ENCODE measurements around the gene MTHFD2L. TPM values are rescaled to one million over a fixed set of nuclear protein-coding genes. Genes with fewer than 3 reads are reported as not detected.

The MTHFD2L gene
- total RNA-seq, 1 experiment from 2014 or later, result 4.4 TPM

GRCh38 chr4:74305000-74305399 lies 147.1 kb downstream of the MTHFD2L start:
- DNase-seq (ENCODE audit: low read depth), result no peak

GRCh38 chr4:74307170-74307569 lies 149.3 kb downstream of the MTHFD2L start:
- no peak for DNase-seq (ENCODE audit: low read depth)

- no peak for DNase-seq (ENCODE audit: low read depth)
These were observed 150.3 kb downstream of the MTHFD2L start, which contains the start of gene EPGN for GRCh38 chr4:74308215-74308614. TSS of gene EPGN (plus strand) at chr4:74308470. CDS start at chr4:74308534, 64 bp downstream.

GRCh38 chr4:74309223-74309622 lies 151.3 kb downstream of the MTHFD2L start:
- DNase-seq (ENCODE audit: low read depth), result no peak

GRCh38 chr4:74311696-74312313 lies 153.9 kb downstream of the MTHFD2L start:
- peak; percentile 68 for DNase-seq (ENCODE audit: low read depth)

GRCh38 chr4:74314329-74314728 lies 156.4 kb downstream of the MTHFD2L start:
- no peak for DNase-seq (ENCODE audit: low read depth)

- DNase-seq (ENCODE audit: low read depth), result no peak
These were observed 157.0 kb downstream of the MTHFD2L start for GRCh38 chr4:74314944-74315343.

GRCh38 chr4:74315376-74315775 lies 157.5 kb downstream of the MTHFD2L start:
- no peak for DNase-seq (ENCODE audit: low read depth)

GRCh38 chr4:74316397-74316796 lies 158.5 kb downstream of the MTHFD2L start:
- DNase-seq (ENCODE audit: low read depth), result no peak

GRCh38 chr4:74317616-74318246 lies 159.8 kb downstream of the MTHFD2L start:
- DNase-seq (ENCODE audit: low read depth), result no peak

GRCh38 chr4:74318276-74318675 lies 160.4 kb downstream of the MTHFD2L start:
- no peak for DNase-seq (ENCODE audit: low read depth)

GRCh38 chr4:74319470-74319869 lies 161.6 kb downstream of the MTHFD2L start:
- DNase-seq (ENCODE audit: low read depth), result no peak

- DNase-seq (ENCODE audit: low read depth), result peak; percentile 76
These were observed 162.7 kb downstream of the MTHFD2L start for GRCh38 chr4:74320559-74321118.

- no peak for DNase-seq (ENCODE audit: low read depth)
These were observed 164.4 kb downstream of the MTHFD2L start for GRCh38 chr4:74322301-74322700.

- DNase-seq (ENCODE audit: low read depth), result no peak
These were observed 165.7 kb downstream of the MTHFD2L start for GRCh38 chr4:74323663-74324062.

GRCh38 chr4:74324262-74324661 lies 166.3 kb downstream of the MTHFD2L start:
- DNase-seq (ENCODE audit: low read depth), result no peak

GRCh38 chr4:74325886-74326285 lies 168.0 kb downstream of the MTHFD2L start:
- DNase-seq (ENCODE audit: low read depth), result no peak

- DNase-seq (ENCODE audit: low read depth), result peak; percentile 31
These were observed 169.8 kb downstream of the MTHFD2L start for GRCh38 chr4:74327762-74328161.

- DNase-seq (ENCODE audit: low read depth), result peak; percentile 60
These were observed 170.6 kb downstream of the MTHFD2L start for GRCh38 chr4:74328501-74328900.

GRCh38 chr4:74329307-74329706 lies 171.4 kb downstream of the MTHFD2L start:
- DNase-seq (ENCODE audit: low read depth), result no peak

GRCh38 chr4:74330295-74330750 lies 172.4 kb downstream of the MTHFD2L start:
- DNase-seq (ENCODE audit: low read depth), result peak; percentile 15

- DNase-seq (ENCODE audit: low read depth), result no peak
These were observed 173.3 kb downstream of the MTHFD2L start for GRCh38 chr4:74331252-74331651.

- no peak for DNase-seq (ENCODE audit: low read depth)
These were observed 174.0 kb downstream of the MTHFD2L start for GRCh38 chr4:74331944-74332343.

Measured in M059J (cell line).